Astrocyte (in vitro differentiated cells and primary cell): Measurements from ENCODE around the gene MEG3. TPM values are rescaled to one million over a fixed set of nuclear protein-coding genes. Genes with fewer than 3 reads are reported as not detected.

Source experiments
- DNase-seq: peaks from one replicate; pipeline ENCODE4 v3.0.0-alpha.2; 2010; ENCODE audit warnings: low read depth
- FAIRE-seq: peaks from 2 replicates; lab custom pipeline; 2011; peaks lifted over from hg19 to GRCh38; lab: Jason Lieb, UNC
- H2AFZ ChIP-seq: 2 replicates; pipeline ENCODE4 v1.6.0; 2012; ENCODE audit warnings: low read depth, low read length, inconsistent platforms
- H3K27ac ChIP-seq: 2 replicates; pipeline ENCODE4 v1.5.1; 2011; ENCODE audit warnings: low read depth, low read length, inconsistent platforms
- H3K27me3 ChIP-seq: 2 replicates; pipeline ENCODE4 v1.6.0; 2011; ENCODE audit warnings: low read length, inconsistent platforms; ENCODE audit not compliant: insufficient read depth
- H3K36me3 ChIP-seq: 2 replicates; pipeline ENCODE4 v1.5.1; 2011; ENCODE audit warnings: low read length, inconsistent platforms; ENCODE audit not compliant: insufficient read depth
- H3K4me1 ChIP-seq: 2 replicates; pipeline ENCODE4 v1.5.1; 2011; ENCODE audit warnings: low read length, inconsistent platforms; ENCODE audit not compliant: insufficient read depth
- H3K4me2 ChIP-seq: 2 replicates; pipeline ENCODE4 v1.6.0; 2012; ENCODE audit warnings: low read length, inconsistent platforms
- H3K4me3 ChIP-seq: 2 replicates; pipeline ENCODE4 v1.5.1; 2011; ENCODE audit warnings: low read depth, mild to moderate bottlenecking, low read length, inconsistent platforms; ENCODE audit not compliant: insufficient read depth
- H3K79me2 ChIP-seq: 2 replicates; pipeline ENCODE4 v1.6.0; 2012; ENCODE audit warnings: mild to moderate bottlenecking, low read length, inconsistent platforms; ENCODE audit not compliant: insufficient read depth
- H3K9ac ChIP-seq: 2 replicates; pipeline ENCODE4 v1.6.0; 2012; ENCODE audit warnings: mild to moderate bottlenecking, low read length, inconsistent platforms
- H3K9me3 ChIP-seq: 2 replicates; pipeline ENCODE4 v1.5.1; 2012; ENCODE audit warnings: low read depth, mild to moderate bottlenecking, low read length, inconsistent platforms; ENCODE audit not compliant: insufficient read depth
- H4K20me1 ChIP-seq: 2 replicates; pipeline ENCODE4 v1.6.0; 2012; ENCODE audit warnings: low read length, inconsistent platforms; ENCODE audit not compliant: insufficient read depth
- H3K27ac Mint-ChIP-seq: one replicate; pipeline ENCODE4 v1.8.0; 2021; ENCODE audit warnings: mild to moderate bottlenecking, mixed read lengths; ENCODE audit not compliant: unreplicated experiment
- H3K27me3 Mint-ChIP-seq: one replicate; pipeline ENCODE4 v1.8.0; 2021; ENCODE audit warnings: low read depth, mixed read lengths; ENCODE audit not compliant: unreplicated experiment
- H3K36me3 Mint-ChIP-seq: one replicate; pipeline ENCODE4 v1.8.0; 2021; ENCODE audit warnings: low read depth, mixed read lengths; ENCODE audit not compliant: unreplicated experiment
- H3K4me1 Mint-ChIP-seq: one replicate; pipeline ENCODE4 v1.8.0; 2021; ENCODE audit warnings: low read depth, mixed read lengths; ENCODE audit not compliant: unreplicated experiment
- H3K4me3 Mint-ChIP-seq: one replicate; pipeline ENCODE4 v1.8.0; 2021; ENCODE audit warnings: mild to moderate bottlenecking, moderate library complexity, mixed read lengths; ENCODE audit not compliant: unreplicated experiment
- H3K9me3 Mint-ChIP-seq: one replicate; pipeline ENCODE4 v1.8.0; 2021; ENCODE audit warnings: mild to moderate bottlenecking, mixed read lengths; ENCODE audit not compliant: unreplicated experiment
- EZH2 ChIP-seq: IDR thresholded peaks from 2 replicates; pipeline ENCODE4 v1.6.1; 2012; ENCODE audit warnings: mild to moderate bottlenecking, low read length, inconsistent platforms; ENCODE audit not compliant: insufficient read depth
- total RNA-seq: library from RNA; stranded (reverse); gene quantifications from 2 replicates; pipeline ENCODE4 v1.2.1, GENCODE V29; 2021
- TF ChIP-seq, protein P1 (sequence below): IDR thresholded peaks from 2 replicates; pipeline ENCODE4 v1.5.1; 2011; ENCODE audit warnings: low read depth, mild to moderate bottlenecking, inconsistent platforms, low read length, moderate library complexity; ENCODE audit not compliant: insufficient read depth

MEG3 gene
- total RNA-seq, 1 donor from 2014 or later, result not detected

DNA sequence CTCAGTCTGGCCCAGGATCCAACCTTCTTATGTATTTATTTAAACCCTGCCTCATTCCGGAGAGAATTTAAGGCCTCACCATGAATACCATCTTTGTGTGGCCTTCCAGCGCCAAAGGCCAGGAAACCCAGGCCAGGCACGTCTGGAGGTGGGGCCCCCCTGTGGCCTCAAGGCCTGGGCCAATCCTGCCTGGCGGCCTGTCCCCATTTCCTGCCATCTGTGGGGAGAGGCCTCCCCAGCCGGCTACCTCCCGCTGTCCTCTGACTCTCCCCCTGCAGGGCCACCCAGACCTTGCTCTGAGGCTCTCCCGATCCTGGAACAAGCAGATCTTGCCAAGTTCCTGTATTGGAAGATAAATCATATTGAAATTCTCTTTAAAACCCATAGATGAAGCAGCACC is 37.4 kb upstream of the MEG3 start:
- Mint-ChIP-seq H3K27me3 (peaks cover 31% of the 10 kb centered on the region), H3K27ac (no peak overlapping the region), H3K4me3 (no peak overlapping the region), H3K9me3 (peaks cover 3% of the 10 kb centered on the region), H3K4me1 (peaks cover 9% of the 10 kb centered on the region), H3K36me3 (no peaks in the 10 kb centered on the region)
- no peaks in the 10 kb centered on the region for H3K36me3 ChIP-seq
- no peak overlapping the region for H2AFZ ChIP-seq
- H3K27ac ChIP-seq, result no peak overlapping the region
- H3K4me3 ChIP-seq, result no peak overlapping the region
- H4K20me1 ChIP-seq, result no peaks in the 10 kb centered on the region
- FAIRE-seq (no peak), DNase-seq (no peak)
- H3K27me3 ChIP-seq, result peaks cover under 1% of the 10 kb centered on the region
- TF ChIP-seq, protein P1, sequence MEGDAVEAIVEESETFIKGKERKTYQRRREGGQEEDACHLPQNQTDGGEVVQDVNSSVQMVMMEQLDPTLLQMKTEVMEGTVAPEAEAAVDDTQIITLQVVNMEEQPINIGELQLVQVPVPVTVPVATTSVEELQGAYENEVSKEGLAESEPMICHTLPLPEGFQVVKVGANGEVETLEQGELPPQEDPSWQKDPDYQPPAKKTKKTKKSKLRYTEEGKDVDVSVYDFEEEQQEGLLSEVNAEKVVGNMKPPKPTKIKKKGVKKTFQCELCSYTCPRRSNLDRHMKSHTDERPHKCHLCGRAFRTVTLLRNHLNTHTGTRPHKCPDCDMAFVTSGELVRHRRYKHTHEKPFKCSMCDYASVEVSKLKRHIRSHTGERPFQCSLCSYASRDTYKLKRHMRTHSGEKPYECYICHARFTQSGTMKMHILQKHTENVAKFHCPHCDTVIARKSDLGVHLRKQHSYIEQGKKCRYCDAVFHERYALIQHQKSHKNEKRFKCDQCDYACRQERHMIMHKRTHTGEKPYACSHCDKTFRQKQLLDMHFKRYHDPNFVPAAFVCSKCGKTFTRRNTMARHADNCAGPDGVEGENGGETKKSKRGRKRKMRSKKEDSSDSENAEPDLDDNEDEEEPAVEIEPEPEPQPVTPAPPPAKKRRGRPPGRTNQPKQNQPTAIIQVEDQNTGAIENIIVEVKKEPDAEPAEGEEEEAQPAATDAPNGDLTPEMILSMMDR, result no peak
- no peak for TF ChIP-seq EZH2
- H3K9me3 ChIP-seq, result no peaks in the 10 kb centered on the region
- no peaks in the 10 kb centered on the region for H3K4me1 ChIP-seq
- no peaks in the 10 kb centered on the region for H3K79me2 ChIP-seq
- no peak overlapping the region for H3K9ac ChIP-seq
- H3K4me2 ChIP-seq, result no peak overlapping the region

DNA sequence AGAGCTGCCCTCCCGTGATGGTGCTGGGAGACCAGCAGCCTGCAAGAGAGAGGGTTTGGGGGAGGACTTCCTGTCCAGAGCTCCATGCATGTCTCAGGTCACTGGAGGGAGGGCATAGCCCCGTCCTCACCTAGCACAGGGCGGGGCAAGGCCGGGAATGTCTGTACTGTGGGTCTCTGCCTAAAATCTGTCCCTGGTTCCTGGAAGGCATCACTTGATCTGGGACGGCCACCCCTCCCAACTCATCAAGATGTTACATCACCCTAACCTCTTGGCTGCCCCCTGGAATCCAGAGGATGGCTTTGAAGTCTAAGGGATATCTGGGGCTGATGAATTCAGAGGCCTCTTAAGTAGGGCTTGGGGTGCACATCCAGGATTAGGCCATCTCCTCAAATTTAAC is 37.0 kb upstream of the MEG3 start:
- peaks cover 3% of the 10 kb centered on the region for H3K9me3 Mint-ChIP-seq
- DNase-seq (no peak), FAIRE-seq (no peak)
- H4K20me1 ChIP-seq, result no peaks in the 10 kb centered on the region
- peaks cover 4% of the 10 kb centered on the region for H3K27me3 ChIP-seq
- peaks cover 34% of the 10 kb centered on the region for H3K27me3 Mint-ChIP-seq
- no peak overlapping the region for H3K9ac ChIP-seq
- H3K27ac Mint-ChIP-seq, result no peak overlapping the region
- no peak overlapping the region for H3K4me3 ChIP-seq
- no peak for TF ChIP-seq EZH2
- TF ChIP-seq, protein P1, result no peak
- peaks cover 9% of the 10 kb centered on the region for H3K4me1 Mint-ChIP-seq
- H3K4me1 ChIP-seq, result no peaks in the 10 kb centered on the region
- H3K9me3 ChIP-seq, result no peaks in the 10 kb centered on the region
- no peak overlapping the region for H3K4me2 ChIP-seq
- no peaks in the 10 kb centered on the region for H3K36me3 Mint-ChIP-seq
- no peak overlapping the region for H3K27ac ChIP-seq
- H3K4me3 Mint-ChIP-seq, result no peak overlapping the region
- no peaks in the 10 kb centered on the region for H3K79me2 ChIP-seq
- H3K36me3 ChIP-seq, result no peaks in the 10 kb centered on the region
- H2AFZ ChIP-seq, result no peak overlapping the region

DNA sequence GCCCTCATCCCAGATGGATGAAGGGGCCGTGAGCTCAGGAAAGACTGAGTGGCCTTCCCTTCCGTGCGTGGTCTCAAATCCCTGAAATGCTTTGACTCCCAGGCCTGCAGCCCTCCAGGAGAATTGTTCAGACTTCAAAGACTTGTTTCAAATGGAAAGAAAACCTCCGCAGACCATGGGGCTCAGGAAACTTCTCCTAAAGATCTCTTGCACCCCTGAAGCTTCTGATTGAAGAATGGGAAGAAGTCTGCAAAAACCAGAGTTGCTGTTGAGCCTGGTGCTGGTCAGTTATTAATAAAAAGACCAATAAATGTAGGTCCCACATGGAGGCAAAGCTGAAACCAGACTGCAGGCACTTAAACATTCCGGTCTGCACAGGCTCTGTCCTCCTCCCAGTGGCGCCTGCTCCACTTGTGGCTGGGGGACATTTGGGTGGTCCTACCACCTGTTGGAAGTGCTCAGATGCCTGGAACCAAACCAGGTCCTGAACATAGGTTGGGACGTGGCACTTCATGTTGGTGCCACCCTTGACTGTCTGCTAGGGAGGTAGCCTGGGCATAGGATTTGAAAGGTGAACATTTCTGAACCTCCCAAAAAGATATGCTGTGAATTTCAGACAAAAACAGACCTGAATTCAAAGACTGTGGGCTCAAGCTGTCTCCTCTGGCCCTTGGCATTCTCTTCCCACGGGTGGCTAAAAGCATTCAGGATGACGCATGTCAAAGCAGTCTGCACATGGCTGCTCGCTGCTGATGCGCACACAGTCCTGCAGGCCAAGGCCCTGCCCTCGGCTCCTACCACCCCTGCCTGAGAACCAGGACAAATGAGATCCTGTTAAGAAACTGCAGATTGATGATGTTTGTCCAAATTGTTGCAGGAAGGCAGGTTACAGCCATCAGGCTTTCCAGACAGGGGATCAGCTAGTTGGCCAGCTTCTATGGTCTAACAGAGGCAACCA is 36.2 kb upstream of the MEG3 start:
- Mint-ChIP-seq H3K27me3 (peaks cover 33% of the 10 kb centered on the region), H3K4me1 (peaks cover 9% of the 10 kb centered on the region), H3K9me3 (peaks cover 3% of the 10 kb centered on the region), H3K27ac (no peak overlapping the region), H3K36me3 (no peaks in the 10 kb centered on the region), H3K4me3 (no peak overlapping the region)
- H3K27me3 ChIP-seq, result peaks cover 4% of the 10 kb centered on the region
- H3K36me3 ChIP-seq, result no peaks in the 10 kb centered on the region
- H4K20me1 ChIP-seq, result no peaks in the 10 kb centered on the region
- DNase-seq (peak; percentile 19), FAIRE-seq (no peak)
- H3K4me3 ChIP-seq, result no peak overlapping the region
- no peaks in the 10 kb centered on the region for H3K4me1 ChIP-seq
- H3K4me2 ChIP-seq, result no peak overlapping the region
- H3K27ac ChIP-seq, result no peak overlapping the region
- no peaks in the 10 kb centered on the region for H3K79me2 ChIP-seq
- no peak overlapping the region for H3K9ac ChIP-seq
- TF ChIP-seq, protein P1, result no peak
- no peak for TF ChIP-seq EZH2
- H2AFZ ChIP-seq, result no peak overlapping the region
- H3K9me3 ChIP-seq, result no peaks in the 10 kb centered on the region
